ENCODE results near the gene C1QA.

- no peak for TF ChIP-seq CTCF (IDR thresholded peaks at IDR 0.05; ENCODE audit: low read length)
- no peak for TF ChIP-seq EZH2 (IDR thresholded peaks at IDR 0.05; ENCODE audit: borderline replicate concordance, low read length)
These were observed 52.0 kb downstream of the C1QA start for GRCh38 chr1:22688466-22688865.
